ENCODE measurements around the gene GPD1L. TPM values are rescaled to one million over a fixed set of nuclear protein-coding genes. Genes with fewer than 3 reads are reported as not detected.
A peak's percentile ranks its signal among the peaks of the same experiment; 100 is the strongest.
"Not testable (repeated sequence)": the region's sequence is repeated elsewhere in the genome, so short reads cannot be mapped to it uniquely, and the experiment has no call there.

The GPD1L gene
- total RNA-seq, 2 experiments from 2014 or later: 12.2 to 14.4 TPM

- no peak overlapping the region for H3K4me3 Mint-ChIP-seq
- no peak for DNase-seq
- H3K27ac Mint-ChIP-seq: no peak overlapping the region
- H3K9me3 Mint-ChIP-seq: no peaks in the 10 kb centered on the region
- no peaks in the 10 kb centered on the region for H3K36me3 Mint-ChIP-seq
- peaks cover 15% of the 10 kb centered on the region for H3K4me1 Mint-ChIP-seq
- peaks cover 12% of the 10 kb centered on the region for H3K27me3 Mint-ChIP-seq
Observed at GRCh38 chr3:32095431-32095830, 11.0 kb upstream of the GPD1L start.

- Mint-ChIP-seq H3K27me3 (peaks cover 6% of the 10 kb centered on the region), H3K9me3 (peaks cover 17% of the 10 kb centered on the region), H3K27ac (no peak overlapping the region), H3K4me1 (peaks cover 2% of the 10 kb centered on the region), H3K4me3 (no peak overlapping the region), H3K36me3 (no peaks in the 10 kb centered on the region)
- DNase-seq: no peak
Observed at GRCh38 chr3:32097768-32098167, 8.7 kb upstream of the GPD1L start.

- Mint-ChIP-seq H3K4me1 (peaks cover 2% of the 10 kb centered on the region), H3K27me3 (no peaks in the 10 kb centered on the region), H3K9me3 (peaks cover 17% of the 10 kb centered on the region), H3K4me3 (no peak overlapping the region), H3K36me3 (no peaks in the 10 kb centered on the region), H3K27ac (no peak overlapping the region)
- no peak for DNase-seq
Observed at GRCh38 chr3:32098528-32098927, 7.9 kb upstream of the GPD1L start.

- no peak overlapping the region for H3K27ac Mint-ChIP-seq
- H3K4me1 Mint-ChIP-seq: peaks cover 4% of the 10 kb centered on the region
- peaks cover 17% of the 10 kb centered on the region for H3K9me3 Mint-ChIP-seq
- no peak overlapping the region for H3K4me3 Mint-ChIP-seq
- H3K27me3 Mint-ChIP-seq: no peaks in the 10 kb centered on the region
- H3K36me3 Mint-ChIP-seq: no peaks in the 10 kb centered on the region
- no peak for DNase-seq
Observed at GRCh38 chr3:32100465-32100864, 6.0 kb upstream of the GPD1L start.

- DNase-seq: no peak
- H3K36me3 Mint-ChIP-seq: no peaks in the 10 kb centered on the region
- H3K9me3 Mint-ChIP-seq: peaks cover 17% of the 10 kb centered on the region
- no peak overlapping the region for H3K4me3 Mint-ChIP-seq
- H3K4me1 Mint-ChIP-seq: peaks cover 10% of the 10 kb centered on the region
- no peaks in the 10 kb centered on the region for H3K27me3 Mint-ChIP-seq
- H3K27ac Mint-ChIP-seq: no peak overlapping the region
Observed at GRCh38 chr3:32102289-32102688, 4.1 kb upstream of the GPD1L start.

GRCh38 chr3:32104492-32104891 is 1.9 kb upstream of the GPD1L start:
- Mint-ChIP-seq H3K27ac (no peak overlapping the region), H3K4me1 (peaks cover 21% of the 10 kb centered on the region), H3K9me3 (peaks cover 17% of the 10 kb centered on the region), H3K27me3 (no peaks in the 10 kb centered on the region), H3K36me3 (peaks cover 5% of the 10 kb centered on the region), H3K4me3 (no peak overlapping the region)
- DNase-seq: no peak

GRCh38 chr3:32105291-32106131 is 909 bp upstream of the GPD1L start:
- H3K36me3 Mint-ChIP-seq: peaks cover 7% of the 10 kb centered on the region
- peak overlapping the region; percentile 48 for H3K27ac Mint-ChIP-seq
- DNase-seq: no peak
- H3K4me1 Mint-ChIP-seq: peaks cover 28% of the 10 kb centered on the region
- peak overlapping the region; percentile 93 for H3K4me3 Mint-ChIP-seq
- H3K27me3 Mint-ChIP-seq: no peaks in the 10 kb centered on the region
- peaks cover 17% of the 10 kb centered on the region for H3K9me3 Mint-ChIP-seq

- Mint-ChIP-seq H3K9me3 (peaks cover 5% of the 10 kb centered on the region), H3K27ac (peak overlapping the region; percentile 91), H3K27me3 (no peaks in the 10 kb centered on the region), H3K4me1 (peaks cover 38% of the 10 kb centered on the region), H3K4me3 (peak overlapping the region; percentile 93), H3K36me3 (peaks cover 14% of the 10 kb centered on the region)
- no peak for DNase-seq
Observed at GRCh38 chr3:32106929-32107362, 526 bp downstream of the GPD1L start.

GRCh38 chr3:32108224-32108623 is 1.8 kb downstream of the GPD1L start:
- H3K27ac Mint-ChIP-seq, H3K27me3 Mint-ChIP-seq, DNase-seq, H3K4me3 Mint-ChIP-seq, H3K9me3 Mint-ChIP-seq: not testable (repeated sequence)
- Mint-ChIP-seq H3K4me1 (peaks cover 49% of the 10 kb centered on the region), H3K36me3 (peaks cover 14% of the 10 kb centered on the region)

- H3K27me3 Mint-ChIP-seq: no peaks in the 10 kb centered on the region
- peaks cover 20% of the 10 kb centered on the region for H3K36me3 Mint-ChIP-seq
- H3K4me1 Mint-ChIP-seq: peaks cover 59% of the 10 kb centered on the region
- no peak overlapping the region for H3K27ac Mint-ChIP-seq
- no peak overlapping the region for H3K4me3 Mint-ChIP-seq
- H3K9me3 Mint-ChIP-seq: no peaks in the 10 kb centered on the region
- DNase-seq: no peak
Observed at GRCh38 chr3:32109256-32109655, 2.8 kb downstream of the GPD1L start.

- Mint-ChIP-seq H3K9me3 (peaks cover 5% of the 10 kb centered on the region), H3K4me3 (no peak overlapping the region), H3K4me1 (peaks cover 68% of the 10 kb centered on the region), H3K27me3 (no peaks in the 10 kb centered on the region), H3K36me3 (peaks cover 29% of the 10 kb centered on the region), H3K27ac (no peak overlapping the region)
- no peak for DNase-seq
Observed at GRCh38 chr3:32110233-32110760, 3.9 kb downstream of the GPD1L start.

GRCh38 chr3:32111560-32111959 is 5.1 kb downstream of the GPD1L start:
- peaks cover 33% of the 10 kb centered on the region for H3K36me3 Mint-ChIP-seq
- H3K27ac Mint-ChIP-seq: no peak overlapping the region
- H3K9me3 Mint-ChIP-seq: peaks cover 7% of the 10 kb centered on the region
- no peak for DNase-seq
- no peaks in the 10 kb centered on the region for H3K27me3 Mint-ChIP-seq
- peaks cover 73% of the 10 kb centered on the region for H3K4me1 Mint-ChIP-seq
- H3K4me3 Mint-ChIP-seq: no peak overlapping the region

GRCh38 chr3:32113566-32113965 is 7.1 kb downstream of the GPD1L start:
- Mint-ChIP-seq H3K36me3 (peaks cover 29% of the 10 kb centered on the region), H3K27me3 (no peaks in the 10 kb centered on the region), H3K27ac (peak overlapping the region; percentile 92), H3K9me3 (peaks cover 7% of the 10 kb centered on the region), H3K4me1 (peaks cover 65% of the 10 kb centered on the region), H3K4me3 (no peak overlapping the region)
- no peak for DNase-seq

- H3K27ac Mint-ChIP-seq: peak overlapping the region; percentile 92
- peaks cover 70% of the 10 kb centered on the region for H3K4me1 Mint-ChIP-seq
- no peak for DNase-seq
Observed at GRCh38 chr3:32113981-32114545, 7.6 kb downstream of the GPD1L start.

GRCh38 chr3:32114546-32115386 is 8.3 kb downstream of the GPD1L start:
- H3K27me3 Mint-ChIP-seq, H3K9me3 Mint-ChIP-seq: not testable (repeated sequence)
- Mint-ChIP-seq H3K4me1 (peaks cover 72% of the 10 kb centered on the region), H3K36me3 (peaks cover 26% of the 10 kb centered on the region), H3K27ac (peak overlapping the region; percentile 92), H3K4me3 (peak overlapping the region; percentile 72)
- DNase-seq: peak; percentile 71

More at GRCh38 chr3:32113981-32114545, 7.6 kb downstream of the GPD1L start:
- H3K9me3 Mint-ChIP-seq: peaks cover 7% of the 10 kb centered on the region
- peaks cover 29% of the 10 kb centered on the region for H3K36me3 Mint-ChIP-seq
- peak overlapping the region; percentile 72 for H3K4me3 Mint-ChIP-seq
- H3K27me3 Mint-ChIP-seq: no peaks in the 10 kb centered on the region
